Measurements from ENCODE around the gene CLPSL2.

Gene CLPSL2

DNA sequence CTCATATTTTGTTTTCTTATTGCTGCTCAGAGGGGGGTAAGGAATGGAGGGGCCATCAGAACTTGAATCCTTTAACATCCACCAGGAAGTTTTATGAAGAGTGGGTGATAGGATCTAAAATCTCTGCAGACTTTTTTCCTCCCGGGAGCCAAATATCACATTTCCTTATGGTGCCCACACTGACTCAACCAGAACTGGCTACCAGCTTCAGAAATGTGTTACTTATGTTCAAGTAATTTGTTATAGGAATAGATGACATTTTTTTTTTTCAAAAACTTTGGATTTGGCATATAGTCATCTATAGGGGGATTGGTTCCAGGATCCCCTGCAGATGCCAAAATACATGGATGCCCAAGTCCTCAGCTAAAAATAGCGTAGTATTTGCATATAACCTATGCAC lies 47.2 kb downstream of the CLPSL2 start:
- no peaks in the 10 kb centered on the region for H3K4me1 ChIP-seq (ENCODE audit: insufficient read depth, low read length, severe bottlenecking)
- H3K9ac ChIP-seq (ENCODE audit: low read length), result no peak overlapping the region
- no peaks in the 10 kb centered on the region for H3K9me2 ChIP-seq (ENCODE audit: low read depth, low read length)
- H3K4me2 ChIP-seq (ENCODE audit: low read length), result no peak overlapping the region
- no peaks in the 10 kb centered on the region for H4K20me1 ChIP-seq (ENCODE audit: insufficient read depth, low read length)
- H2AFZ ChIP-seq (ENCODE audit: low read length), result no peak overlapping the region
- no peaks in the 10 kb centered on the region for H3K36me3 ChIP-seq (ENCODE audit: insufficient read depth, low read length)
- H3F3A ChIP-seq (ENCODE audit: insufficient read depth, low read length), result no peaks in the 10 kb centered on the region
- H3K79me2 ChIP-seq (ENCODE audit: insufficient read depth, low read length), result no peaks in the 10 kb centered on the region
- no peaks in the 10 kb centered on the region for H3K27me3 ChIP-seq (ENCODE audit: insufficient read depth, low read length)
- H3K9me3 ChIP-seq (ENCODE audit: low read length), result no peaks in the 10 kb centered on the region
- H3K4me3 ChIP-seq (ENCODE audit: low read depth, low read length, poor library complexity, severe bottlenecking), result no peak overlapping the region
- H3K27ac ChIP-seq (ENCODE audit: low read depth, low read length, poor library complexity, severe bottlenecking), result no peak overlapping the region
- TF ChIP-seq, protein P1, sequence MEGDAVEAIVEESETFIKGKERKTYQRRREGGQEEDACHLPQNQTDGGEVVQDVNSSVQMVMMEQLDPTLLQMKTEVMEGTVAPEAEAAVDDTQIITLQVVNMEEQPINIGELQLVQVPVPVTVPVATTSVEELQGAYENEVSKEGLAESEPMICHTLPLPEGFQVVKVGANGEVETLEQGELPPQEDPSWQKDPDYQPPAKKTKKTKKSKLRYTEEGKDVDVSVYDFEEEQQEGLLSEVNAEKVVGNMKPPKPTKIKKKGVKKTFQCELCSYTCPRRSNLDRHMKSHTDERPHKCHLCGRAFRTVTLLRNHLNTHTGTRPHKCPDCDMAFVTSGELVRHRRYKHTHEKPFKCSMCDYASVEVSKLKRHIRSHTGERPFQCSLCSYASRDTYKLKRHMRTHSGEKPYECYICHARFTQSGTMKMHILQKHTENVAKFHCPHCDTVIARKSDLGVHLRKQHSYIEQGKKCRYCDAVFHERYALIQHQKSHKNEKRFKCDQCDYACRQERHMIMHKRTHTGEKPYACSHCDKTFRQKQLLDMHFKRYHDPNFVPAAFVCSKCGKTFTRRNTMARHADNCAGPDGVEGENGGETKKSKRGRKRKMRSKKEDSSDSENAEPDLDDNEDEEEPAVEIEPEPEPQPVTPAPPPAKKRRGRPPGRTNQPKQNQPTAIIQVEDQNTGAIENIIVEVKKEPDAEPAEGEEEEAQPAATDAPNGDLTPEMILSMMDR (IDR thresholded peaks at IDR 0.05; ENCODE audit: low read length), result no peak
- TF ChIP-seq EZH2 (IDR thresholded peaks at IDR 0.05; ENCODE audit: borderline replicate concordance, low read length), result no peak

DNA sequence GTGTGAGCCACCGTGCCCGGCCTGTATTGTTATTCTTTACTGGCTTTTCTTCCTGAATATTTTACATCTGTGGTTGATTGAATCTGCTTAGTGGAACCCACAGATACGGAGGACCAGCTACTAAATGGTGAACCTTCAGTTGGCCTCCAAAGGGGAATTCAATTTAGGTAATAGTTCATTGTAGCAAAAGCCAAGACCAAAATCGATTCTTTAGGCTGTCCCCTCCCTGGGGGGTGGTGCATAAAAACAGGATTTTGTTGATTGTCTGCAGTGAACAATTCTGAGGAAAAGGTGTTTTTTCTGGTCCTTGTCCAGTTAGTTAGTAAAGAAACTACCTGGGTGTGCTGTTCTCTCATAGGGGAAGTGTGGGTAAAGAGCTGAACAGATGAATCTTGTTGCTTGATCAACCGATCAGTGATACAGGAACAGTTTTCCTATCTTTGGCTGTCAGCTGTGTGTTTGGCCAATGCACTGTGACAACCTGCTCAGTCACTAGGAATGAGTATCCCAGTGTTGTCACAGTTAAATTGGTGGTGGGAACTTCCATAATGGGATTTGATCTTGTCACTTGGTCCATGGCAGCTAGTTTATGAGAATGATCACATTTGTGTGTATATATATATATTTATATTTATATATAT lies 48.3 kb downstream of the CLPSL2 start:
- Histone ChIP-seq H3K27me3 (ENCODE audit: insufficient read depth, low read length) (no peaks in the 10 kb centered on the region), H3K9me3 (ENCODE audit: low read length) (no peaks in the 10 kb centered on the region), H3K4me3 (ENCODE audit: low read depth, low read length, poor library complexity, severe bottlenecking) (no peak overlapping the region), H3K9ac (ENCODE audit: low read length) (no peak overlapping the region), H3K79me2 (ENCODE audit: insufficient read depth, low read length) (no peaks in the 10 kb centered on the region), H3K4me2 (ENCODE audit: low read length) (no peak overlapping the region), H3K27ac (ENCODE audit: low read depth, low read length, poor library complexity, severe bottlenecking) (no peak overlapping the region), H3K36me3 (ENCODE audit: insufficient read depth, low read length) (no peaks in the 10 kb centered on the region), H3F3A (ENCODE audit: insufficient read depth, low read length) (no peaks in the 10 kb centered on the region), H4K20me1 (ENCODE audit: insufficient read depth, low read length) (no peaks in the 10 kb centered on the region), H3K4me1 (ENCODE audit: insufficient read depth, low read length, severe bottlenecking) (no peaks in the 10 kb centered on the region), H2AFZ (ENCODE audit: low read length) (no peak overlapping the region), H3K9me2 (ENCODE audit: low read depth, low read length) (no peaks in the 10 kb centered on the region)
- TF ChIP-seq, protein P1 (IDR thresholded peaks at IDR 0.05; ENCODE audit: low read length), result no peak
- no peak for TF ChIP-seq EZH2 (IDR thresholded peaks at IDR 0.05; ENCODE audit: borderline replicate concordance, low read length)
